ENCODE data around the gene SUV39H1. TPM values are rescaled to one million over a fixed set of nuclear protein-coding genes. Genes with fewer than 3 reads are reported as not detected.

Gene SUV39H1
- total and polyA plus RNA-seq, 9 of the 15 experiments (the other 6 are each of a cell fraction or from before 2014, with no cell fraction given): 4.7 to 34.7 (median 17.9) TPM

- TF ChIP-seq, protein P1, sequence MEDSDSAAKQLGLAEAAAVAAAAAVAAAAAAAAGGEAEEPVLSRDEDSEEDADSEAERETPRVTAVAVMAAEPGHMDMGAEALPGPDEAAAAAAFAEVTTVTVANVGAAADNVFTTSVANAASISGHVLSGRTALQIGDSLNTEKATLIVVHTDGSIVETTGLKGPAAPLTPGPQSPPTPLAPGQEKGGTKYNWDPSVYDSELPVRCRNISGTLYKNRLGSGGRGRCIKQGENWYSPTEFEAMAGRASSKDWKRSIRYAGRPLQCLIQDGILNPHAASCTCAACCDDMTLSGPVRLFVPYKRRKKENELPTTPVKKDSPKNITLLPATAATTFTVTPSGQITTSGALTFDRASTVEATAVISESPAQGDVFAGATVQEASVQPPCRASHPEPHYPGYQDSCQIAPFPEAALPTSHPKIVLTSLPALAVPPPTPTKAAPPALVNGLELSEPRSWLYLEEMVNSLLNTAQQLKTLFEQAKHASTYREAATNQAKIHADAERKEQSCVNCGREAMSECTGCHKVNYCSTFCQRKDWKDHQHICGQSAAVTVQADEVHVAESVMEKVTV (CRISPR knock-in tag; IDR thresholded peaks at IDR 0.05): no peak
- TF ChIP-seq POU5F1 (IDR thresholded peaks at IDR 0.05; ENCODE audit: borderline replicate concordance, low read depth, low read length, partially characterized antibody): no peak
- no peak for TF ChIP-seq TOE1 (IDR thresholded peaks at IDR 0.05; ENCODE audit: borderline replicate concordance)
- TF ChIP-seq TOE1 (CRISPR knock-in tag; IDR thresholded peaks at IDR 0.05; ENCODE audit: borderline replicate concordance, low read depth): no peak
- TF ChIP-seq NFRKB (IDR thresholded peaks at IDR 0.05; ENCODE audit: low read depth): no peak
- TF ChIP-seq BMI1 (IDR thresholded peaks at IDR 0.05; ENCODE audit: low read length): no peak
- TF ChIP-seq, protein P2, sequence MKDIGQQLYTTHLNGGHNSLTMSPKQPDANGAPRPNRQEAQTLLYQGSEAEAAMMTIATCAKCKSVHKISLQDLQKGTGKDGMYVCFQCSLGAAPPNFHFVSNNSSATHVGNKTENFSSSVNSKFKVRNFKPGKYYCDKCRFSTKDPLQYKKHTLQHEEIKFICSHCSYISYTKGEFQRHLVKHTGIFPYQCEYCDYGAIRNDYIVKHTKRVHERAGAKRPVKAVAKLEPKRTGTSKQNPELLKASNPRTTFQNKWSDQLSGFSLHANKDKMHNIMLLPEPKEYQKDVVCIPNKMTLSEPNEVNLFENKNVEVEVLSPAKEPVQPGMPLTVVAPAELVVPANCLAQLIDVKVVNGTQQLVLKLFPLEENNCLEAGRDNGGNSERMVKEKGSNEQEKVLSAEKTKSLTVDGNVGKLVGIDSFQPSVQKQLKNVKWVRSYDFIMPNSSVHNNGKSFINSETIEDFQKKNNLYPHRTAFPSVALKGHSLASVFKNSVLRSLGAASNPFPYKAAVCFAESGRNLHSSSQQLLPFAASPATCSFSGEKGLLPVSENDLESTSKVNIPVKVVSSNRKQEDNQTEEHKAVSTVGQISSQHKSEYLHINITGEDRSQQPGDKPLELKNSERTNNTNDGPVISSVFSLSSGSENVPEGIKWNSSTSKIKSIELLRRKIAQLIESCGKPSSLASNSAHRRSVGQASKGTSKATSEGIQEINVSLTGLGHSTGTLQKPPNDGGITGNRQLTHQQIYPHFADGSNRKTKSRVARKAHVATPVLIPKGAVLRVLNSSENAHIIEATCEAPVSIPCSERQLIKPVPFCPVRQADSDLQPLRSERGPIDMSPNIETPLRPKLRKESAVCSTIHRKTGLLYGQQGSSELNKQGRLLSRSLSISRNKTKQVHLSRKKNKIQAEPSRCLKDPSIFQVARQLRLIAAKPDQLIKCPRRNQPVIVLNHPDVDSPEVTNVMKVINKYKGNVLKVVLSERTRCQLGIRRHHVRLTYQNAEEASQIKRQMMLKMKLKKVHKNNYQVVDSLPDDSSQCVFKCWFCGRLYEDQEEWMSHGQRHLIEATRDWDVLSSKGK (CRISPR knock-in tag; IDR thresholded peaks at IDR 0.05): no peak
- peak; percentile 50; the same call in 1 of the 2 replicates for TF ChIP-seq CREB3L1 (IDR thresholded peaks at IDR 0.05; ENCODE audit: borderline replicate concordance, low read depth)
- TF ChIP-seq POLR3A (IDR thresholded peaks at IDR 0.05; ENCODE audit: borderline replicate concordance, extremely low read depth, insufficient read depth, insufficient read length): no peak
- TF ChIP-seq ZNF121 (CRISPR knock-in tag; conservative IDR thresholded peaks at IDR 0.05): no peak
- TF ChIP-seq PPARD (CRISPR knock-in tag; IDR thresholded peaks at IDR 0.05): no peak
- TF ChIP-seq ZC3H11A (IDR thresholded peaks at IDR 0.05; ENCODE audit: low read depth, low read length): no peak
- peak; percentile 76 for TF ChIP-seq SIN3B (IDR thresholded peaks at IDR 0.05; ENCODE audit: low read depth)
- peak; percentile 88 for TF ChIP-seq TCF3 (CRISPR knock-in tag; IDR thresholded peaks at IDR 0.05)
- no peak for TF ChIP-seq RBM15 (IDR thresholded peaks at IDR 0.05; ENCODE audit: insufficient read depth, low read length)
- peak; percentile 41; the same call in 1 of the 2 replicates for TF ChIP-seq EP300 (IDR thresholded peaks at IDR 0.05; ENCODE audit: low read length)
- peak; percentile 63 for TF ChIP-seq POLR2A (conservative IDR thresholded peaks at IDR 0.05)
- TF ChIP-seq RBBP5 (IDR thresholded peaks at IDR 0.05; ENCODE audit: borderline replicate concordance, insufficient read depth, low read length, poor library complexity, severe bottlenecking): peak; percentile 69
- no peak for TF ChIP-seq TFE3 (CRISPR knock-in tag; IDR thresholded peaks at IDR 0.05)
- TF ChIP-seq KLF10 (CRISPR knock-in tag; IDR thresholded peaks at IDR 0.05): no peak
- TF ChIP-seq ETV1 (tag; conservative IDR thresholded peaks at IDR 0.05; ENCODE audit: low read depth): no peak
Observed at GRCh38 chrX:48696301-48696908, at the start of gene SUV39H1 (continued).

All from K562 (cell line).